Measurements from ENCODE around the gene MYO7A.

MYO7A gene

GRCh38 chr11:77127920-77128691 lies at the start of gene MYO7A:
MYO7A (plus strand) TSS chr11:77128246; CDS start chr11:77130635, 2,389 bp downstream.
- peak; percentile 46 for DNase-seq (ENCODE audit: low read depth)

GRCh38 chr11:77079666-77080065 lies 48.4 kb upstream of the MYO7A start:
- DNase-seq (ENCODE audit: low read depth), result no peak

GRCh38 chr11:77080643-77081210 lies 47.3 kb upstream of the MYO7A start:
- DNase-seq (ENCODE audit: low read depth), result peak; percentile 56

- no peak for DNase-seq (ENCODE audit: low read depth)
Measured at GRCh38 chr11:77081381-77081851, 46.6 kb upstream of the MYO7A start.

- no peak for DNase-seq (ENCODE audit: low read depth)
Measured at GRCh38 chr11:77081976-77082836, 45.8 kb upstream of the MYO7A start.

- peak; percentile 25 for DNase-seq (ENCODE audit: low read depth)
Measured at GRCh38 chr11:77082838-77083565, 45.0 kb upstream of the MYO7A start.

- no peak for DNase-seq (ENCODE audit: low read depth)
Measured at GRCh38 chr11:77083566-77084245, 44.3 kb upstream of the MYO7A start.

- DNase-seq (ENCODE audit: low read depth), result no peak
Measured at GRCh38 chr11:77084581-77085191, 43.4 kb upstream of the MYO7A start.

- DNase-seq (ENCODE audit: low read depth), result no peak
Measured at GRCh38 chr11:77085652-77086051, 42.4 kb upstream of the MYO7A start.

GRCh38 chr11:77086521-77087472 lies 41.2 kb upstream of the MYO7A start:
- DNase-seq (ENCODE audit: low read depth), result no peak

GRCh38 chr11:77087723-77088225 lies 40.3 kb upstream of the MYO7A start:
- no peak for DNase-seq (ENCODE audit: low read depth)

- no peak for DNase-seq (ENCODE audit: low read depth)
Measured at GRCh38 chr11:77088236-77089003, 39.6 kb upstream of the MYO7A start.

GRCh38 chr11:77089004-77089545 lies 39.0 kb upstream of the MYO7A start:
- no peak for DNase-seq (ENCODE audit: low read depth)

GRCh38 chr11:77090046-77090372 lies 38.0 kb upstream of the MYO7A start:
- no peak for DNase-seq (ENCODE audit: low read depth)

GRCh38 chr11:77090373-77091111 lies 37.5 kb upstream of the MYO7A start:
- no peak for DNase-seq (ENCODE audit: low read depth)

- peak; percentile 59 for DNase-seq (ENCODE audit: low read depth)
Measured at GRCh38 chr11:77091146-77091940, 36.7 kb upstream of the MYO7A start.

- DNase-seq (ENCODE audit: low read depth), result no peak
Measured at GRCh38 chr11:77092382-77092781, 35.7 kb upstream of the MYO7A start.

All from amniotic epithelial cell (primary cell).